Cardiac muscle cell (in vitro differentiated cells and primary cell): ENCODE measurements around the gene HNRNPUL1. TPM values are rescaled to one million over a fixed set of nuclear protein-coding genes. Genes with fewer than 3 reads are reported as not detected.

ENCODE experiments used
- DNase-seq, 2 donors: peaks; one replicate each; pipeline versions ENCODE4 v3.0.0 to v3.0.0-alpha.2; 2010 to 2017; ENCODE audit warnings: low read depth in 1 of 2, low spot score in 1 of 2
- H3K27ac ChIP-seq: fragments of 200-600 bp; sonication (generic); 2 replicates; pipeline ENCODE4 v1.5.1; 2016
- H3K27me3 ChIP-seq: fragments of 200-600 bp; sonication (generic); 2 replicates; pipeline ENCODE4 v1.6.0; 2016; ENCODE audit warnings: control low read depth
- H3K36me3 ChIP-seq: fragments of 200-600 bp; sonication (generic); 2 replicates; pipeline ENCODE4 v1.5.1; 2016; ENCODE audit warnings: control low read depth
- H3K4me1 ChIP-seq: fragments of 200-600 bp; sonication (generic); 2 replicates; pipeline ENCODE4 v1.8.1; 2017; ENCODE audit warnings: low read depth, mild to moderate bottlenecking, mixed run types
- H3K4me3 ChIP-seq: fragments of 200-600 bp; sonication (generic); 2 replicates; pipeline ENCODE4 v1.5.1; 2016; ENCODE audit warnings: mild to moderate bottlenecking
- H3K9me3 ChIP-seq: fragments of 200-600 bp; sonication (generic); 2 replicates; pipeline ENCODE4 v1.5.1; 2017; ENCODE audit warnings: low read depth, mild to moderate bottlenecking, control low read depth
- CTCF ChIP-seq: IDR thresholded peaks from 2 replicates; pipeline ENCODE4 v1.5.1; 2012; ENCODE audit warnings: low read depth, mild to moderate bottlenecking, low read length
- polyA plus RNA-seq: library from polyadenylated mRNA; unstranded; fragments of >200 nt; fragmentation: Nextera tagmentation; extraction: Ambion mirVana; gene quantifications from 2 replicates; pipeline ENCODE4 v1.2.1, GENCODE V29; 2016
- total RNA-seq: library from RNA; depleted of rRNA; stranded (reverse); fragments of >200 nt; gene quantifications from 2 replicates; pipeline ENCODE4 v1.2.3, GENCODE V29; 2016

The HNRNPUL1 gene
- total and polyA plus RNA-seq, 2 experiments from 2014 or later = 148 to 195 TPM

- Histone ChIP-seq H3K4me1 (no peaks in the 10 kb centered on the region), H3K36me3 (no peaks in the 10 kb centered on the region), H3K9me3 (no peaks in the 10 kb centered on the region), H3K27me3 (no peaks in the 10 kb centered on the region), H3K4me3 (peak overlapping the region; percentile 68), H3K27ac (no peak overlapping the region)
- no peak for TF ChIP-seq CTCF
- DNase-seq = no peak
Observed at GRCh38 chr19:41352279-41352608, 88.1 kb downstream of the HNRNPUL1 start.

- Histone ChIP-seq H3K9me3 (no peaks in the 10 kb centered on the region), H3K4me3 (peak overlapping the region; percentile 68), H3K27ac (no peak overlapping the region), H3K4me1 (no peaks in the 10 kb centered on the region), H3K27me3 (no peaks in the 10 kb centered on the region), H3K36me3 (no peaks in the 10 kb centered on the region)
- peak; percentile 54 to 65 for DNase-seq
- TF ChIP-seq CTCF = peak; percentile 58
Observed at GRCh38 chr19:41352609-41353465, 88.7 kb downstream of the HNRNPUL1 start.

GRCh38 chr19:41353466-41354342 is 89.5 kb downstream of the HNRNPUL1 start, which contains the start of gene TGFB1:
TGFB1 (minus strand) TSS chr19:41353922; CDS start chr19:41353044, 878 bp downstream.
- H3K9me3 ChIP-seq = no peaks in the 10 kb centered on the region
- no peaks in the 10 kb centered on the region for H3K4me1 ChIP-seq
- TF ChIP-seq CTCF = peak; percentile 88
- H3K36me3 ChIP-seq = no peaks in the 10 kb centered on the region
- DNase-seq = peak; percentile 77 to 95
- no peaks in the 10 kb centered on the region for H3K27me3 ChIP-seq
- H3K27ac ChIP-seq = no peak within 1 kb of the TSS
- peak within 1 kb of the TSS; percentile 68 for H3K4me3 ChIP-seq

- no peaks in the 10 kb centered on the region for H3K27me3 ChIP-seq
- H3K9me3 ChIP-seq = no peaks in the 10 kb centered on the region
- no peaks in the 10 kb centered on the region for H3K4me1 ChIP-seq
- no peak for DNase-seq
- no peak overlapping the region for H3K27ac ChIP-seq
- TF ChIP-seq CTCF = no peak
- no peaks in the 10 kb centered on the region for H3K36me3 ChIP-seq
- peak overlapping the region; percentile 68 for H3K4me3 ChIP-seq
Observed at GRCh38 chr19:41354343-41354953, 90.3 kb downstream of the HNRNPUL1 start.

- Histone ChIP-seq H3K36me3 (no peaks in the 10 kb centered on the region), H3K27ac (no peak overlapping the region), H3K9me3 (no peaks in the 10 kb centered on the region), H3K4me1 (no peaks in the 10 kb centered on the region), H3K4me3 (no peak overlapping the region), H3K27me3 (no peaks in the 10 kb centered on the region)
- no peak for TF ChIP-seq CTCF
- no peak for DNase-seq
Observed at GRCh38 chr19:41355035-41355434, 90.9 kb downstream of the HNRNPUL1 start.
